H9 (cell line): ENCODE measurements around the gene CTNNAL1. TPM values are rescaled to one million over a fixed set of nuclear protein-coding genes. Genes with fewer than 3 reads are reported as not detected.

Source experiments
- DNase-seq: peaks from one replicate; pipeline ENCODE4 v3.0.0-alpha.2; 2017
- H2AFZ ChIP-seq: one replicate; pipeline ENCODE4 v1.6.1; 2013; ENCODE audit warnings: mild to moderate bottlenecking, low read length, control low read depth, moderate library complexity
- H2AK5ac ChIP-seq: 2 replicates; pipeline ENCODE4 v1.6.1; 2013; ENCODE audit warnings: low read length, control low read depth, mixed read lengths; ENCODE audit not compliant: insufficient read length
- H2BK120ac ChIP-seq: one replicate; pipeline ENCODE4 v1.6.1; 2013; ENCODE audit warnings: low read depth, mild to moderate bottlenecking, low read length, control low read depth, inconsistent platforms; ENCODE audit not compliant: poor library complexity, severe bottlenecking
- H2BK12ac ChIP-seq: 2 replicates; pipeline ENCODE4 v1.6.1; 2013; ENCODE audit warnings: low read length, control low read depth, mixed read lengths, low read depth; ENCODE audit not compliant: insufficient read length
- H2BK15ac ChIP-seq: 2 replicates; pipeline ENCODE4 v1.6.1; 2013; ENCODE audit warnings: low read depth, low read length, control low read depth
- H2BK20ac ChIP-seq: one replicate; pipeline ENCODE4 v1.6.1; 2013; ENCODE audit warnings: low read depth, mild to moderate bottlenecking, low read length, control low read depth, inconsistent platforms; ENCODE audit not compliant: poor library complexity, severe bottlenecking
- H2BK5ac ChIP-seq: 2 replicates; pipeline ENCODE4 v1.6.1; 2013; ENCODE audit warnings: low read length, control low read depth, mixed read lengths; ENCODE audit not compliant: insufficient read length
- H3K14ac ChIP-seq: 2 replicates; pipeline ENCODE4 v1.6.1; 2013; ENCODE audit warnings: low read length, control low read depth; ENCODE audit not compliant: insufficient read depth
- H3K18ac ChIP-seq: 2 replicates; pipeline ENCODE4 v1.6.1; 2013; ENCODE audit warnings: low read depth, mild to moderate bottlenecking, mixed read lengths, low read length, control low read depth; ENCODE audit not compliant: insufficient read length
- H3K23ac ChIP-seq: 2 replicates; pipeline ENCODE4 v1.6.1; 2013; ENCODE audit warnings: low read length, control low read depth, mixed read lengths, low read depth; ENCODE audit not compliant: insufficient read length
- H3K23me2 ChIP-seq: 2 replicates; pipeline ENCODE4 v1.6.1; 2013; ENCODE audit warnings: low read depth, mild to moderate bottlenecking, mixed read lengths, low read length, control low read depth; ENCODE audit not compliant: insufficient read length, poor library complexity, severe bottlenecking
- H3K27ac ChIP-seq: 2 replicates; pipeline ENCODE4 v1.5.1; 2013; ENCODE audit warnings: low read length, control low read depth, mixed read lengths, low read depth; ENCODE audit not compliant: insufficient read length
- H3K27me3 ChIP-seq: 2 replicates; pipeline ENCODE4 v1.6.1; 2013; ENCODE audit warnings: low read length, control low read depth, inconsistent platforms; ENCODE audit not compliant: insufficient read depth
- H3K4ac ChIP-seq: 2 replicates; pipeline ENCODE4 v1.6.1; 2013; ENCODE audit warnings: low read depth, mild to moderate bottlenecking, control low read depth, inconsistent platforms, low read length, moderate library complexity
- H3K4me1 ChIP-seq: 2 replicates; pipeline ENCODE4 v1.6.1; 2013; ENCODE audit warnings: low read length, control low read depth, inconsistent platforms; ENCODE audit not compliant: insufficient read depth
- H3K4me2 ChIP-seq: 2 replicates; pipeline ENCODE4 v1.6.1; 2013; ENCODE audit warnings: low read length, control low read depth, mixed read lengths; ENCODE audit not compliant: insufficient read length, insufficient read depth
- H3K56ac ChIP-seq: 2 replicates; pipeline ENCODE4 v1.6.1; 2013; ENCODE audit warnings: low read depth, mild to moderate bottlenecking, mixed read lengths, low read length, control low read depth; ENCODE audit not compliant: insufficient read length
- H3K79me1 ChIP-seq: 2 replicates; pipeline ENCODE4 v1.6.1; 2013; ENCODE audit warnings: low read depth, mild to moderate bottlenecking, moderate library complexity, low read length, control low read depth, inconsistent platforms; ENCODE audit not compliant: insufficient read depth, poor library complexity, severe bottlenecking
- H3K79me2 ChIP-seq: 2 replicates; pipeline ENCODE4 v1.6.1; 2013; ENCODE audit warnings: low read length, control low read depth, inconsistent platforms; ENCODE audit not compliant: insufficient read depth
- H3K9ac ChIP-seq: 2 replicates; pipeline ENCODE4 v1.6.1; 2013; ENCODE audit warnings: low read length, control low read depth, mixed read lengths; ENCODE audit not compliant: insufficient read length; ENCODE audit errors: extremely low read depth
- H3K9me3 ChIP-seq: one replicate; pipeline ENCODE4 v1.6.1; 2013; ENCODE audit warnings: low read depth, low read length, inconsistent platforms; ENCODE audit not compliant: control insufficient read depth
- H3T11ph ChIP-seq: one replicate; pipeline ENCODE4 v1.6.1; 2013; ENCODE audit warnings: mild to moderate bottlenecking, low read length, control low read depth, inconsistent platforms
- H4K20me1 ChIP-seq: one replicate; pipeline ENCODE4 v1.6.1; 2013; ENCODE audit not compliant: control insufficient read depth, insufficient read length, insufficient read depth
- H4K5ac ChIP-seq: 2 replicates; pipeline ENCODE4 v1.6.1; 2013; ENCODE audit warnings: low read depth, mild to moderate bottlenecking, mixed read lengths, low read length, control low read depth; ENCODE audit not compliant: insufficient read length
- H4K8ac ChIP-seq: replicated peaks from 2 replicates; pipeline ENCODE4 v1.6.1; 2013; ENCODE audit warnings: low read length, control low read depth, mixed read lengths, low read depth; ENCODE audit not compliant: insufficient read length
- H4K91ac ChIP-seq: 2 replicates; pipeline ENCODE4 v1.6.1; 2013; ENCODE audit warnings: low read depth, mild to moderate bottlenecking, moderate library complexity, mixed read lengths, low read length, control low read depth; ENCODE audit not compliant: insufficient read length
- H3K27ac Mint-ChIP-seq, 3 experiments: 2 replicates in 2 of 3; 3 replicates in 1 of 3; pipeline ENCODE4 v1.8.0; 2020 to 2021; ENCODE audit warnings: mixed read lengths in 3 of 3, mild to moderate bottlenecking in 1 of 3, moderate library complexity in 1 of 3
- H3K27me3 Mint-ChIP-seq: 2 replicates; pipeline ENCODE4 v1.8.0; 2021; ENCODE audit warnings: low read depth, mild to moderate bottlenecking, moderate library complexity, mixed read lengths
- H3K36me3 Mint-ChIP-seq, 3 experiments: 2 replicates in 2 of 3; 3 replicates in 1 of 3; pipeline ENCODE4 v1.8.0; 2020 to 2021; ENCODE audit warnings: low read depth in 3 of 3, mixed read lengths in 3 of 3; ENCODE audit not compliant: insufficient read depth in 1 of 3
- H3K4me1 Mint-ChIP-seq, 2 experiments: 2 replicates each; pipeline ENCODE4 v1.8.0; 2020; ENCODE audit warnings: mixed read lengths in 2 of 2
- H3K4me3 Mint-ChIP-seq, 2 experiments: 2 replicates in 1 of 2; 3 replicates in 1 of 2; pipeline ENCODE4 v1.8.0; 2020 to 2021; ENCODE audit warnings: mild to moderate bottlenecking in 2 of 2, mixed read lengths in 2 of 2, moderate library complexity in 1 of 2
- H3K9me3 Mint-ChIP-seq, 2 experiments: 2 replicates in 1 of 2; 3 replicates in 1 of 2; pipeline ENCODE4 v1.8.0; 2020; ENCODE audit warnings: mild to moderate bottlenecking in 2 of 2, mixed read lengths in 2 of 2, moderate library complexity in 1 of 2
- CTCF ChIP-seq: fragments of 200-600 bp; sonication (generic); conservative IDR thresholded peaks from 3 replicates; pipeline ENCODE4 v1.8.0; 2021; ENCODE audit warnings: antibody characterized with exemption, mild to moderate bottlenecking
- WGBS: extraction: QIAGEN DNeasy Blood & Tissue Kit; methylation state at CpG from one replicate; pipeline ENCODE4 v1.1.7; 2013; ENCODE audit warnings: missing lambda C conversion rate, low lambda C conversion rate, mixed read lengths; ENCODE audit not compliant: insufficient read length; ENCODE audit errors: extremely low coverage; 5-methylcytosine and 5-hydroxymethylcytosine counted together
- total RNA-seq: library from RNA; stranded (reverse); gene quantifications from 2 replicates; pipeline ENCODE4 v1.2.1, GENCODE V29; 2021

The CTNNAL1 gene
- total RNA-seq, 1 experiment from 2014 or later, result 52.9 TPM

GRCh38 chr9:109037946-109038715, 24.8 kb upstream of the CTNNAL1 start:
- Histone ChIP-seq H3K27ac (no peak overlapping the region), H2BK20ac (no peak overlapping the region), H4K91ac (no peak overlapping the region), H3K9me3 (no peaks in the 10 kb centered on the region), H3K4me2 (no peak overlapping the region), H4K20me1 (no peaks in the 10 kb centered on the region), H3K23me2 (no peaks in the 10 kb centered on the region), H3K56ac (no peak overlapping the region), H3T11ph (no peak overlapping the region), H3K9ac (no peak overlapping the region), H4K8ac (no peak overlapping the region), H3K4ac (no peak overlapping the region), H2AFZ (no peak overlapping the region), H3K14ac (no peak overlapping the region), H3K79me2 (no peaks in the 10 kb centered on the region), H2BK120ac (no peak overlapping the region), H2AK5ac (no peak overlapping the region), H4K5ac (no peak overlapping the region), H2BK5ac (no peak overlapping the region), H3K27me3 (no peaks in the 10 kb centered on the region), H2BK15ac (no peak overlapping the region), H3K23ac (no peak overlapping the region), H3K4me1 (no peaks in the 10 kb centered on the region), H3K79me1 (no peaks in the 10 kb centered on the region), H2BK12ac (no peak overlapping the region), H3K18ac (no peak overlapping the region)
- Mint-ChIP-seq H3K9me3 (no peaks in the 10 kb centered on the region), H3K36me3 (peaks cover 16 to 60% (median 43%) of the 10 kb centered on the region in 3 experiments; a peak in 6 of 7 replicates), H3K27me3 (no peaks in the 10 kb centered on the region), H3K4me3 (no peak overlapping the region), H3K4me1 (no peaks in the 10 kb centered on the region), H3K27ac (no peak overlapping the region)
- no peak for TF ChIP-seq CTCF
- no CpG with 5 or more reads among the region's 4 CpGs for WGBS
- no peak for DNase-seq
